ENCODE data around the gene EMSY.

- TF ChIP-seq SUZ12 (IDR thresholded peaks at IDR 0.05; ENCODE audit: extremely low read depth, insufficient read depth, insufficient read length) (no peak), YY1 (IDR thresholded peaks at IDR 0.05; ENCODE audit: insufficient read depth, insufficient read length) (no peak), ZNF274 (IDR thresholded peaks at IDR 0.05; ENCODE audit: low read depth, low read length) (no peak)
Measured at GRCh38 chr11:76415073-76415472, 29.7 kb upstream of the EMSY start.

Data from NT2/D1 (cell line).